K562 (cell line): Measurements from ENCODE around the gene DNAI1. TPM values are rescaled to one million over a fixed set of nuclear protein-coding genes. Genes with fewer than 3 reads are reported as not detected.

Experiments used
- ATAC-seq: fragments of 200-7000 bp; cut with Tn5 transposase; 3 replicates; pipeline ENCODE4 v1.9.1; 2020; ENCODE audit warnings: moderate library complexity
- BruUV-seq: library from RNA; stranded (reverse); fragments of 400-500 nt; replicated peaks from 2 replicates; lab custom pipeline; 2021; lab: Mats Ljungman, UMichigan
- CTCF ChIA-PET: fragments of 300-600 bp; formaldehyde crosslinking; extraction: SDS; loops from one replicate; lab custom pipeline; 2021; ENCODE audit warnings: low intra/inter-chr PET ratio; lab: Yijun Ruan, JAX
- POLR2A ChIA-PET: fragments of 300-600, 350-650 bp; sonication (Branson Sonifier 250); formaldehyde crosslinking; extraction: SDS; loops from one replicate; lab custom pipeline; 2021; ENCODE audit warnings: antibody characterized with exemption, inconsistent platforms; lab: Yijun Ruan, JAX
- DNase-seq, 4 experiments: peaks; one replicate each; pipeline versions ENCODE4 v3.0.0 to v3.0.0-alpha.2; 2011 to 2018; ENCODE audit warnings: low spot score in 3 of 4, mixed read lengths in 3 of 4; ENCODE audit errors: extremely low read depth in 1 of 4
- FAIRE-seq: peaks from 2 replicates; lab custom pipeline; 2011; peaks lifted over from hg19 to GRCh38; lab: Jason Lieb, UNC
- H2AFZ ChIP-seq: 2 replicates; pipeline ENCODE4 v1.6.0; 2011; ENCODE audit warnings: low read depth, low read length, control low read depth, inconsistent platforms
- H3K27ac ChIP-seq: fragments of 200-600 bp; 3 replicates; pipeline ENCODE4 v1.8.0; 2011; ENCODE audit warnings: low read depth, mild to moderate bottlenecking, control low read depth, inconsistent platforms, low read length, moderate library complexity, mixed read lengths; ENCODE audit errors: extremely low read depth
- H3K27me3 ChIP-seq, 2 experiments: fragments of 300-600 bp in 1 of 2; 2 replicates in 1 of 2; 3 replicates in 1 of 2; pipeline versions ENCODE4 v1.6.0 to v1.8.0; 2011; ENCODE audit warnings: inconsistent platforms in 2 of 2, low read length in 2 of 2, mild to moderate bottlenecking in 1 of 2, mixed read lengths in 1 of 2, moderate library complexity in 1 of 2; ENCODE audit not compliant: control insufficient read depth in 2 of 2, insufficient read depth in 2 of 2
- H3K36me3 ChIP-seq: fragments of 300-600 bp; 3 replicates; pipeline ENCODE4 v1.8.0; 2011; ENCODE audit warnings: mild to moderate bottlenecking, low read length, inconsistent platforms; ENCODE audit not compliant: control insufficient read depth, insufficient read depth
- H3K4me1 ChIP-seq, 2 experiments: fragments of 200-600 bp in 1 of 2; replicated peaks in 1 of 2; 2 replicates in 1 of 2; 3 replicates in 1 of 2; pipeline versions ENCODE4 v1.5.1 to v1.8.0; 2011; ENCODE audit warnings: inconsistent platforms in 2 of 2, low read length in 2 of 2, mild to moderate bottlenecking in 1 of 2, mixed read lengths in 1 of 2, moderate library complexity in 1 of 2; ENCODE audit not compliant: control insufficient read depth in 2 of 2, insufficient read depth in 2 of 2
- H3K4me2 ChIP-seq: 2 replicates; pipeline ENCODE4 v1.6.1; 2011; ENCODE audit warnings: low read length, control low read depth, inconsistent platforms, mixed read lengths; ENCODE audit not compliant: insufficient read depth
- H3K4me3 ChIP-seq: fragments of 200-600 bp; sonication (generic), shearing (Covaris generic); 2 replicates; pipeline ENCODE4 v1.5.1; 2016; ENCODE audit warnings: control low read depth, inconsistent platforms
- H3K79me2 ChIP-seq: fragments of 200-600 bp; 3 replicates; pipeline ENCODE4 v1.8.0; 2011; ENCODE audit warnings: low read length, inconsistent platforms; ENCODE audit not compliant: control insufficient read depth, insufficient read depth
- H3K9ac ChIP-seq, 2 experiments: 2 replicates each; pipeline versions ENCODE4 v1.6.0 to v1.6.1; 2011; ENCODE audit warnings: low read depth in 2 of 2, low read length in 2 of 2, control low read depth in 1 of 2, inconsistent platforms in 1 of 2, mild to moderate bottlenecking in 1 of 2, mixed read lengths in 1 of 2; ENCODE audit not compliant: insufficient read depth in 1 of 2
- H3K9me1 ChIP-seq: one replicate; pipeline ENCODE4 v1.6.0; 2011; ENCODE audit warnings: inconsistent platforms, mild to moderate bottlenecking, low read length, moderate library complexity; ENCODE audit not compliant: control insufficient read depth, insufficient read depth
- H3K9me3 ChIP-seq: replicated peaks from 2 replicates; pipeline ENCODE4 v1.5.1; 2011; ENCODE audit warnings: low read depth, low read length, inconsistent platforms; ENCODE audit not compliant: control insufficient read depth, insufficient read depth
- H4K20me1 ChIP-seq: replicated peaks from 2 replicates; pipeline ENCODE4 v1.6.1; 2011; ENCODE audit warnings: low read length, inconsistent platforms, mixed read lengths; ENCODE audit not compliant: control insufficient read depth, insufficient read depth
- EGR1 ChIP-seq: fragments of 450-650 bp; conservative IDR thresholded peaks from 2 replicates; pipeline ENCODE4 v1.6.1; 2017; ENCODE audit warnings: mild to moderate bottlenecking
- USF1 ChIP-seq: sonication (generic); formaldehyde crosslinking; IDR thresholded peaks from 2 replicates; pipeline ENCODE4 v1.9.0; 2022; ENCODE audit warnings: mild to moderate bottlenecking, missing genetic modification reagents
- YY1 ChIP-seq, 3 experiments: IDR thresholded peaks; 2 replicates each; pipeline ENCODE4 v1.6.1; 2011; ENCODE audit warnings: low read length in 2 of 3, mild to moderate bottlenecking in 2 of 3, moderate library complexity in 2 of 3, borderline replicate concordance in 1 of 3, control low read depth in 1 of 3, low read depth in 1 of 3; ENCODE audit not compliant: insufficient read depth in 3 of 3, insufficient replicate concordance in 2 of 3, control insufficient read depth in 1 of 3, insufficient read length in 1 of 3; ENCODE audit errors: extremely low read depth in 1 of 3
- ZBTB26 ChIP-seq: fragments of 450-650 bp; formaldehyde crosslinking; IDR thresholded peaks from 2 replicates; pipeline ENCODE4 v1.4.0; 2022; ENCODE audit warnings: missing genetic modification characterization
- ZNF583 ChIP-seq: fragments of 250-450 bp; sonication (Bioruptor Pico); IDR thresholded peaks from 2 replicates; pipeline ENCODE4 v1.4.0; 2020
- WGBS: fragments of 100-300 bp; shearing (Covaris generic); methylation state at CpG from one replicate; pipeline ENCODE4 v1.1.6; 2016; ENCODE audit warnings: low coverage, mixed read lengths; ENCODE audit not compliant: insufficient coverage; ENCODE audit errors: missing lambda C conversion rate; 5-methylcytosine and 5-hydroxymethylcytosine counted together
- in situ Hi-C: fragments of 300-500 bp; cut with MboI; formaldehyde crosslinking; loops from 4 replicates; pipeline ENCODE4 v1.15.0; 2018; ENCODE audit warnings: inconsistent platforms, mixed read lengths
- intact Hi-C: fragments of 100-400 bp; cut with micrococcal nuclease; formaldehyde crosslinking; loops from 2 replicates; pipeline ENCODE4 v1.14.2; 2022
- polyA plus RNA-seq, 8 experiments: library from polyadenylated mRNA; depleted of rRNA in 4 of 8; stranded (reverse) in 5 of 8; unstranded in 3 of 8; fragments of >200 nt; fragmentation: Nextera tagmentation in 2 of 8; fragmentation: Illumina TruSeq in 1 of 8; extraction: Ambion mirVana in 2 of 8; extraction: Trizol in 1 of 8; gene quantifications; 2 replicates each; pipeline versions ENCODE4 v1.2.1 to v1.2.3, GENCODE V29; 2011 to 2014; ENCODE audit warnings: inconsistent platforms in 1 of 8, missing spikeins in 1 of 8
- total RNA-seq, 7 experiments: library from RNA; depleted of rRNA in 6 of 7; stranded (reverse); fragments of >200 nt in 6 of 7; fragmentation: Illumina TruSeq in 2 of 7; extraction: Trizol in 2 of 7; gene quantifications; 2 replicates each; pipeline versions ENCODE4 v1.2.1 to v1.2.3, GENCODE V29; 2011 to 2021; ENCODE audit warnings: low replicate concordance in 1 of 7
- TF ChIP-seq, protein P1 (sequence below): fragments of 200-800 bp; sonication (Bioruptor generic); IDR thresholded peaks from 2 replicates; pipeline ENCODE4 v1.6.1; 2017; ENCODE audit warnings: missing genetic modification characterization, missing compliant biosample characterization
- TF ChIP-seq, protein P2 (sequence below), 2 experiments: fragments of 450-650 bp; IDR thresholded peaks; 2 replicates each; pipeline ENCODE4 v1.6.1; 2016; ENCODE audit warnings: mild to moderate bottlenecking in 2 of 2, borderline replicate concordance in 1 of 2, low read depth in 1 of 2, moderate library complexity in 1 of 2

Gene DNAI1
- total and polyA plus RNA-seq, 9 of the 15 experiments (the other 6 are each of a cell fraction or from before 2014, with no cell fraction given) = 0.01 to 0.17 (median 0.04) TPM; not detected in 6

GRCh38 chr9:34463098-34463900 lies 4.7 kb downstream of the DNAI1 start:
- ChIA-PET POLR2A (interaction anchor here (0.6 to 1.1 kb wide), 2 partner anchors 12 to 18 kb away, joined by 3 read pairs; no protein-coding TSS in a partner anchor), CTCF (no interaction called here)
- Histone ChIP-seq H3K27me3 (peaks cover 0 to 2% of the 10 kb centered on the region in 2 experiments; a peak in 1 of 5 replicates), H3K9ac (no peak overlapping the region), H3K9me3 (no peaks in the 10 kb centered on the region), H4K20me1 (no peaks in the 10 kb centered on the region), H3K4me1 (peaks cover 4 to 7% of the 10 kb centered on the region in 2 experiments; a peak in 3 of 5 replicates), H3K9me1 (no peaks in the 10 kb centered on the region), H3K27ac (no peak overlapping the region), H3K4me2 (no peak overlapping the region), H2AFZ (no peak overlapping the region), H3K4me3 (no peak overlapping the region), H3K36me3 (no peaks in the 10 kb centered on the region), H3K79me2 (no peaks in the 10 kb centered on the region)
- ATAC-seq (no peak), FAIRE-seq (no peak), DNase-seq (peak in 1 of 4 experiments; percentile 19)
- WGBS = 2% methylated on average over 5 of the region's 5 CpGs
- intact Hi-C loops (no loop called here), in situ Hi-C loops (no loop called here)
- no TSS peak for BruUV-seq
- TF ChIP-seq USF1 (no peak), EGR1 (peak; percentile 69), ZBTB26 (CRISPR knock-in tag) (no peak), ZNF583 (CRISPR knock-in tag) (no peak), YY1 (IDR thresholded peaks at IDR 0.05; ENCODE audit: borderline replicate concordance in 1 of 3, control insufficient read depth in 1 of 3, extremely low read depth in 1 of 3, insufficient read depth in 3 of 3, insufficient read length in 1 of 3, insufficient replicate concordance in 2 of 3, low read depth in 1 of 3, low read length in 2 of 3) (no peak)
- TF ChIP-seq, protein P1, sequence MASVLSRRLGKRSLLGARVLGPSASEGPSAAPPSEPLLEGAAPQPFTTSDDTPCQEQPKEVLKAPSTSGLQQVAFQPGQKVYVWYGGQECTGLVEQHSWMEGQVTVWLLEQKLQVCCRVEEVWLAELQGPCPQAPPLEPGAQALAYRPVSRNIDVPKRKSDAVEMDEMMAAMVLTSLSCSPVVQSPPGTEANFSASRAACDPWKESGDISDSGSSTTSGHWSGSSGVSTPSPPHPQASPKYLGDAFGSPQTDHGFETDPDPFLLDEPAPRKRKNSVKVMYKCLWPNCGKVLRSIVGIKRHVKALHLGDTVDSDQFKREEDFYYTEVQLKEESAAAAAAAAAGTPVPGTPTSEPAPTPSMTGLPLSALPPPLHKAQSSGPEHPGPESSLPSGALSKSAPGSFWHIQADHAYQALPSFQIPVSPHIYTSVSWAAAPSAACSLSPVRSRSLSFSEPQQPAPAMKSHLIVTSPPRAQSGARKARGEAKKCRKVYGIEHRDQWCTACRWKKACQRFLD (CRISPR knock-in tag) = no peak
- TF ChIP-seq, protein P2, sequence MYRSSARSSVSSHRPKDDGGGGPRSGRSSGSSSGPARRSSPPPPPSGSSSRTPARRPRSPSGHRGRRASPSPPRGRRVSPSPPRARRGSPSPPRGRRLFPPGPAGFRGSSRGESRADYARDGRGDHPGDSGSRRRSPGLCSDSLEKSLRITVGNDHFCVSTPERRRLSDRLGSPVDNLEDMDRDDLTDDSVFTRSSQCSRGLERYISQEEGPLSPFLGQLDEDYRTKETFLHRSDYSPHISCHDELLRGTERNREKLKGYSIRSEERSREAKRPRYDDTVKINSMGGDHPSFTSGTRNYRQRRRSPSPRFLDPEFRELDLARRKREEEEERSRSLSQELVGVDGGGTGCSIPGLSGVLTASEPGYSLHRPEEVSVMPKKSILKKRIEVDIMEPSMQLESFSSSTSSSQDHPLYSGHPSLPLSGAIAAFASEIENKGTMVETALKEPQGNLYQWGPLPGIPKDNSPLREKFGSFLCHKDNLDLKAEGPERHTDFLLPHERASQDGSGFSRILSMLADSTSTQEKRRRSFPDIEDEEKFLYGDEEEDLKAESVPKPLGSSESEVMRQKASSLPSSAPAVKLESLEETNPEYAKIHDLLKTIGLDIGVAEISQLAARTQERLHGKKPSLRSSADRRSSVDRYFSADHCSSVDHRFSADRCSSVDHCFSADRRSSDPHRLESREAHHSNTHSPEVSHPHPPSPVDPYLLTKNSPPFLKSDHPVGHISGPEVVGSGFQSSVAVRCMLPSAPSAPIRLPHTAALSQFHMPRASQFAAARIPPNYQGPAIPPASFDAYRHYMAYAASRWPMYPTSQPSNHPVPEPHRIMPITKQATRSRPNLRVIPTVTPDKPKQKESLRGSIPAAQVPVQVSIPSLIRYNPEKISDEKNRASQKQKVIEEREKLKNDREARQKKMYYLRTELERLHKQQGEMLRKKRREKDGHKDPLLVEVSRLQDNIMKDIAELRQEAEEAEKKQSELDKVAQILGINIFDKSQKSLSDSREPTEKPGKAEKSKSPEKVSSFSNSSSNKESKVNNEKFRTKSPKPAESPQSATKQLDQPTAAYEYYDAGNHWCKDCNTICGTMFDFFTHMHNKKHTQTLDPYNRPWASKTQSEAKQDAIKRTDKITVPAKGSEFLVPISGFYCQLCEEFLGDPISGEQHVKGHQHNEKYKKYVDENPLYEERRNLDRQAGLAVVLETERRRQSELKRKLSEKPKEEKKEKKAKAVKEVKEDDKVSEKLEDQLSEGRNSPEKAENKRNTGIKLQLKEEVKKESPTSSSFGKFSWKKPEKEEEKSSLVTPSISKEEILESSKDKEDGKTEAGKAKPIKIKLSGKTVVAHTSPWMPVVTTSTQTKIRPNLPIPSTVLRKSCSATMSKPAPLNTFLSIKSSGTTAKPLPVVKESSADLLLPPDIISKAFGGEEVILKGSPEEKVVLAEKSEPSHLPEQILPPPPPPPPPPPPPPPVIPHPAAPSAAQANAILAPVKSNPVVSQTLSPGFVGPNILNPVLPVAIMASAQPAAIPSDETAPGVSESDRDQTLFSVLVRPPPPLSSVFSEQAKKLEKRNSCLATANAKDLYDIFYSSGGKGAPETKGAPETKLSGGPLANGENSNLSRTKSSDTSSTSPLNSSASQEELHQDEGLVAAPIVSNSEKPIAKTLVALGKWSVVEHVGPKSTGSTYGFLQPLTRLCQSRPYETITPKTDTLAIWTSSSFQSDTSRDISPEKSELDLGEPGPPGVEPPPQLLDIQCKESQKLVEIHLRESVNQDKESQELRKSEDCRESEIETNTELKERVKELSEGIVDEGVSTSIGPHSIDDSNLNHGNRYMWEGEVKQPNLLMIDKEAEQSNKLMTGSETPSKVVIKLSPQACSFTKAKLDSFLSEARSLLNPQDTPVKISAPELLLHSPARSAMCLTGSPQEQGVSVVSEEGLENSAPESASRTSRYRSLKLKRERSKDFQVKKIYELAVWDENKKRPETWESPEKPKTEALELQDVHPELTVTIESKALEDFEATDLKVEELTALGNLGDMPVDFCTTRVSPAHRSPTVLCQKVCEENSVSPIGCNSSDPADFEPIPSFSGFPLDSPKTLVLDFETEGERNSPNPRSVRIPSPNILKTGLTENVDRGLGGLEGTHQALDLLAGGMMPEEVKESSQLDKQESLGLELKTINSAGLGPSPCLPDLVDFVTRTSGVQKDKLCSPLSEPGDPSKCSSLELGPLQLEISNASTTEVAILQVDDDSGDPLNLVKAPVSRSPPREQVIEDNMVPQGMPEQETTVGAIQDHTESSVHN (IDR thresholded peaks at IDR 0.05; ENCODE audit: borderline replicate concordance in 1 of 2, low read depth in 1 of 2) = no peak
